K562 (cell line): ENCODE measurements around the gene SEC14L2. TPM values are rescaled to one million over a fixed set of nuclear protein-coding genes. Genes with fewer than 3 reads are reported as not detected.

Source experiments
- ATF1 ChIP-seq, 2 experiments: fragments of 450-650 bp in 1 of 2; IDR thresholded peaks; 2 replicates each; pipeline ENCODE4 v1.6.1; 2016; ENCODE audit warnings: missing compliant biosample characterization in 1 of 2, missing genetic modification characterization in 1 of 2
- C11orf30 ChIP-seq: fragments of 450-650 bp; IDR thresholded peaks from 2 replicates; pipeline ENCODE4 v1.6.1; 2016; ENCODE audit warnings: low read depth, mild to moderate bottlenecking
- CBFA2T3 ChIP-seq: fragments of 450-650 bp; IDR thresholded peaks from 2 replicates; pipeline ENCODE4 v1.6.1; 2017
- CBX1 ChIP-seq: sonication (generic); IDR thresholded peaks from 2 replicates; pipeline ENCODE4 v1.6.1; 2016; ENCODE audit warnings: antibody characterized with exemption, low read depth, mild to moderate bottlenecking
- CHD4 ChIP-seq: fragments of 200-600 bp; sonication (generic); IDR thresholded peaks from 3 replicates; pipeline ENCODE4 v1.6.1; 2012; ENCODE audit warnings: low read depth, mild to moderate bottlenecking, mixed read lengths, low read length, inconsistent platforms; ENCODE audit not compliant: insufficient read depth, insufficient replicate concordance, poor library complexity, severe bottlenecking
- GABPB2 ChIP-seq: fragments of 250-450 bp; sonication (Bioruptor Pico); conservative IDR thresholded peaks from 2 replicates; pipeline ENCODE4 v1.5.1; 2021; ENCODE audit warnings: mild to moderate bottlenecking
- GTF2E2 ChIP-seq: fragments of 200-800 bp; sonication (Bioruptor generic); IDR thresholded peaks from 2 replicates; pipeline ENCODE4 v1.6.1; 2016; ENCODE audit warnings: missing genetic modification characterization, missing compliant biosample characterization
- MAFK ChIP-seq: IDR thresholded peaks from 2 replicates; pipeline ENCODE4 v1.6.1; 2011; ENCODE audit warnings: low read length, improper control_type of control experiment
- PML ChIP-seq: IDR thresholded peaks from 2 replicates; pipeline ENCODE4 v1.6.1; 2012; ENCODE audit warnings: low read length, inconsistent platforms
- PTTG1 ChIP-seq: fragments of 450-650 bp; IDR thresholded peaks from 2 replicates; pipeline ENCODE4 v1.6.1; 2016; ENCODE audit warnings: low read depth, mild to moderate bottlenecking, missing genetic modification characterization, missing compliant biosample characterization
- SMAD2 ChIP-seq: fragments of 150-350 bp; IDR thresholded peaks from 2 replicates; pipeline ENCODE4 v1.6.1; 2014; ENCODE audit warnings: low read depth, mild to moderate bottlenecking, low read length
- SMAD3 ChIP-seq: fragments of 450-650 bp; formaldehyde crosslinking; conservative IDR thresholded peaks from 2 replicates; pipeline ENCODE4 v1.4.0; 2020; ENCODE audit warnings: mild to moderate bottlenecking
- SREBF1 ChIP-seq: fragments of 150-350 bp; IDR thresholded peaks from 2 replicates; pipeline ENCODE4 v1.6.1; 2014; ENCODE audit warnings: antibody characterized with exemption, low read depth, low read length, borderline replicate concordance
- SRSF7 ChIP-seq: fragments of 200-400 bp; formaldehyde crosslinking; optimal IDR thresholded peaks from 2 replicates; pipeline ENCODE3; 2017; ENCODE audit warnings: mild to moderate bottlenecking, low read depth, low read length
- STAT5B ChIP-seq: fragments of 250-450 bp; sonication (Bioruptor Pico); IDR thresholded peaks from 2 replicates; pipeline ENCODE4 v1.8.0; 2021; ENCODE audit warnings: mild to moderate bottlenecking, inconsistent platforms
- TEAD4 ChIP-seq, 2 experiments: sonication (generic) in 1 of 2; formaldehyde crosslinking in 1 of 2; IDR thresholded peaks; 2 replicates each; pipeline versions ENCODE4 v1.6.1 to v1.8.0; 2012 to 2022; ENCODE audit warnings: borderline replicate concordance in 1 of 2, inconsistent platforms in 1 of 2, low read length in 1 of 2, mild to moderate bottlenecking in 1 of 2, missing genetic modification reagents in 1 of 2
- polyA plus RNA-seq, 8 experiments: library from polyadenylated mRNA; depleted of rRNA in 4 of 8; stranded (reverse) in 5 of 8; unstranded in 3 of 8; fragments of >200 nt; fragmentation: Nextera tagmentation in 2 of 8; fragmentation: Illumina TruSeq in 1 of 8; extraction: Ambion mirVana in 2 of 8; extraction: Trizol in 1 of 8; gene quantifications; 2 replicates each; pipeline versions ENCODE4 v1.2.1 to v1.2.3, GENCODE V29; 2011 to 2014; ENCODE audit warnings: inconsistent platforms in 1 of 8, missing spikeins in 1 of 8
- total RNA-seq, 7 experiments: library from RNA; depleted of rRNA in 6 of 7; stranded (reverse); fragments of >200 nt in 6 of 7; fragmentation: Illumina TruSeq in 2 of 7; extraction: Trizol in 2 of 7; gene quantifications; 2 replicates each; pipeline versions ENCODE4 v1.2.1 to v1.2.3, GENCODE V29; 2011 to 2021; ENCODE audit warnings: low replicate concordance in 1 of 7
- TF ChIP-seq, protein P1 (sequence below), 3 experiments: fragments of 200-800 bp in 1 of 3; sonication (Bioruptor generic) in 1 of 3; sonication (generic) in 1 of 3; formaldehyde crosslinking in 1 of 3; IDR thresholded peaks; 2 replicates each; pipeline versions ENCODE4 v1.6.1 to v1.8.0; 2016 to 2022; ENCODE audit warnings: mild to moderate bottlenecking in 2 of 3, missing compliant biosample characterization in 2 of 3, missing genetic modification characterization in 2 of 3, missing genetic modification reagents in 1 of 3
- TF ChIP-seq, protein P2 (sequence below): fragments of 250-450 bp; sonication (Bioruptor Pico); IDR thresholded peaks from 2 replicates; pipeline ENCODE4 v1.9.0; 2021; ENCODE audit warnings: mild to moderate bottlenecking, inconsistent platforms
- TF ChIP-seq, protein P3 (sequence below), 2 experiments: fragments of 450-650 bp in 1 of 2; IDR thresholded peaks; 2 replicates each; pipeline ENCODE4 v1.6.1; 2011 to 2017; ENCODE audit warnings: low read depth in 2 of 2, antibody characterized with exemption in 1 of 2, borderline replicate concordance in 1 of 2, low read length in 1 of 2, mild to moderate bottlenecking in 1 of 2, mixed read lengths in 1 of 2; ENCODE audit not compliant: control insufficient read depth in 1 of 2
- TF ChIP-seq, protein P4 (sequence below): sonication (generic); IDR thresholded peaks from 2 replicates; pipeline ENCODE4 v1.6.1; 2016

SEC14L2 gene
- total and polyA plus RNA-seq, 9 of the 15 experiments (the other 6 are each of a cell fraction or from before 2014, with no cell fraction given) = 0.03 to 0.17 (median 0.10) TPM

DNA sequence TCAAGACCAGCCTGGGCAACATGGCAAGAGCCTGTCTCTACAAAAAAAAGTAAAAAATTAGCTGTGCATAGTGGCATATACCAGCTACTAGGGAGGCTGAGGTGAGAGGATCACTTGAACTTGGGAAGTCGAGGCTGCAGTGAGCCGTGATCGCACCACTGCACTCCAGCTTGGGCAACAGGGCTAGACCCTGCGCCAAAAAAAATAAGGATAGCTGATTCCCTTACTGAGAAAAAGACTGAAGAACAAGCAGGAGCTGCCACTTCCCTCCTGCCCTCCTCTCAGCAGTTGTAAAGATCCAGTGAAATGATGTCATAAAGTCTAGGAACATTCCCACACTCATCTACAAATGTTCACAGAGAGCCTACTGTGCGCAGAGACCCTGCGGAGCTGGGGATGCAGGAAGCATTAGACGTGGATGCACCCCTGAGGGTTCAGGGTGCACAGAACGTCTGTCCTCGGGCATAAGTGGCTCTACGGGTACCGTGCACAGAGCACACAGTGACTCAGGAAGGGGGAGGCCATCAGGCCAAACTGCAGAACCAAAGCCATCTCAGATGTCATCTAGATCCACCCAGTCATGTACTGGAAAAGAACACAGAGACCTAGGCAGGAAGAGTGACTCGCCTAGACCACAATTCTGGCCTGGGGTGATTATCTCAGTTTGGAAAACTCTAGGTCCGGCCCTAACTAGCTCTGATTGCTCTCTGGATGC is 11.7 kb downstream of the SEC14L2 start (continued):
- TF ChIP-seq, protein P1, sequence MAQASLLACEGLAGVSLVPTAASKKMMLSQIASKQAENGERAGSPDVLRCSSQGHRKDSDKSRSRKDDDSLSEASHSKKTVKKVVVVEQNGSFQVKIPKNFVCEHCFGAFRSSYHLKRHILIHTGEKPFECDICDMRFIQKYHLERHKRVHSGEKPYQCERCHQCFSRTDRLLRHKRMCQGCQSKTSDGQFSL (CRISPR knock-in tag; IDR thresholded peaks at IDR 0.05) = no peak
- TF ChIP-seq, protein P1 (tag; IDR thresholded peaks at IDR 0.05) = no peak
- TF ChIP-seq ATF1 (CRISPR knock-in tag; IDR thresholded peaks at IDR 0.05) (no peak), ATF1 (tag; IDR thresholded peaks at IDR 0.05) (no peak), PTTG1 (tag) (no peak), C11orf30 (peak; percentile 14; the same call in 1 of the 2 replicates), SMAD2 (no peak), SREBF1 (no peak), MAFK (0 out of 2 replicates have a peak, but pooled peaks have one; percentile 13), CBX1 (no peak), STAT5B (no peak), CBFA2T3 (peak; percentile 62), SRSF7 (no peak), PML (no peak), GABPB2 (CRISPR knock-in tag) (no peak), GTF2E2 (tag) (no peak), CHD4 (no peak), SMAD3 (CRISPR knock-in tag) (no peak), TEAD4 (IDR thresholded peaks at IDR 0.05; ENCODE audit: low read length) (0 out of 2 replicates have a peak, but pooled peaks have one; percentile 19), TEAD4 (CRISPR knock-in tag; IDR thresholded peaks at IDR 0.05; ENCODE audit: borderline replicate concordance) (no peak)
- TF ChIP-seq, protein P2, sequence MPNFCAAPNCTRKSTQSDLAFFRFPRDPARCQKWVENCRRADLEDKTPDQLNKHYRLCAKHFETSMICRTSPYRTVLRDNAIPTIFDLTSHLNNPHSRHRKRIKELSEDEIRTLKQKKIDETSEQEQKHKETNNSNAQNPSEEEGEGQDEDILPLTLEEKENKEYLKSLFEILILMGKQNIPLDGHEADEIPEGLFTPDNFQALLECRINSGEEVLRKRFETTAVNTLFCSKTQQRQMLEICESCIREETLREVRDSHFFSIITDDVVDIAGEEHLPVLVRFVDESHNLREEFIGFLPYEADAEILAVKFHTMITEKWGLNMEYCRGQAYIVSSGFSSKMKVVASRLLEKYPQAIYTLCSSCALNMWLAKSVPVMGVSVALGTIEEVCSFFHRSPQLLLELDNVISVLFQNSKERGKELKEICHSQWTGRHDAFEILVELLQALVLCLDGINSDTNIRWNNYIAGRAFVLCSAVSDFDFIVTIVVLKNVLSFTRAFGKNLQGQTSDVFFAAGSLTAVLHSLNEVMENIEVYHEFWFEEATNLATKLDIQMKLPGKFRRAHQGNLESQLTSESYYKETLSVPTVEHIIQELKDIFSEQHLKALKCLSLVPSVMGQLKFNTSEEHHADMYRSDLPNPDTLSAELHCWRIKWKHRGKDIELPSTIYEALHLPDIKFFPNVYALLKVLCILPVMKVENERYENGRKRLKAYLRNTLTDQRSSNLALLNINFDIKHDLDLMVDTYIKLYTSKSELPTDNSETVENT (CRISPR knock-in tag) = no peak
- TF ChIP-seq, protein P3, sequence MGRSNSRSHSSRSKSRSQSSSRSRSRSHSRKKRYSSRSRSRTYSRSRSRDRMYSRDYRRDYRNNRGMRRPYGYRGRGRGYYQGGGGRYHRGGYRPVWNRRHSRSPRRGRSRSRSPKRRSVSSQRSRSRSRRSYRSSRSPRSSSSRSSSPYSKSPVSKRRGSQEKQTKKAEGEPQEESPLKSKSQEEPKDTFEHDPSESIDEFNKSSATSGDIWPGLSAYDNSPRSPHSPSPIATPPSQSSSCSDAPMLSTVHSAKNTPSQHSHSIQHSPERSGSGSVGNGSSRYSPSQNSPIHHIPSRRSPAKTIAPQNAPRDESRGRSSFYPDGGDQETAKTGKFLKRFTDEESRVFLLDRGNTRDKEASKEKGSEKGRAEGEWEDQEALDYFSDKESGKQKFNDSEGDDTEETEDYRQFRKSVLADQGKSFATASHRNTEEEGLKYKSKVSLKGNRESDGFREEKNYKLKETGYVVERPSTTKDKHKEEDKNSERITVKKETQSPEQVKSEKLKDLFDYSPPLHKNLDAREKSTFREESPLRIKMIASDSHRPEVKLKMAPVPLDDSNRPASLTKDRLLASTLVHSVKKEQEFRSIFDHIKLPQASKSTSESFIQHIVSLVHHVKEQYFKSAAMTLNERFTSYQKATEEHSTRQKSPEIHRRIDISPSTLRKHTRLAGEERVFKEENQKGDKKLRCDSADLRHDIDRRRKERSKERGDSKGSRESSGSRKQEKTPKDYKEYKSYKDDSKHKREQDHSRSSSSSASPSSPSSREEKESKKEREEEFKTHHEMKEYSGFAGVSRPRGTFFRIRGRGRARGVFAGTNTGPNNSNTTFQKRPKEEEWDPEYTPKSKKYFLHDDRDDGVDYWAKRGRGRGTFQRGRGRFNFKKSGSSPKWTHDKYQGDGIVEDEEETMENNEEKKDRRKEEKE (IDR thresholded peaks at IDR 0.05; ENCODE audit: borderline replicate concordance in 1 of 2, control insufficient read depth in 1 of 2, low read depth in 2 of 2, low read length in 1 of 2) = no peak
- TF ChIP-seq, protein P4, sequence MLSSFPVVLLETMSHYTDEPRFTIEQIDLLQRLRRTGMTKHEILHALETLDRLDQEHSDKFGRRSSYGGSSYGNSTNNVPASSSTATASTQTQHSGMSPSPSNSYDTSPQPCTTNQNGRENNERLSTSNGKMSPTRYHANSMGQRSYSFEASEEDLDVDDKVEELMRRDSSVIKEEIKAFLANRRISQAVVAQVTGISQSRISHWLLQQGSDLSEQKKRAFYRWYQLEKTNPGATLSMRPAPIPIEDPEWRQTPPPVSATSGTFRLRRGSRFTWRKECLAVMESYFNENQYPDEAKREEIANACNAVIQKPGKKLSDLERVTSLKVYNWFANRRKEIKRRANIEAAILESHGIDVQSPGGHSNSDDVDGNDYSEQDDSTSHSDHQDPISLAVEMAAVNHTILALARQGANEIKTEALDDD = peak; percentile 92
